ENCODE measurements around the gene HM13.
"Not testable (repeated sequence)": the region's sequence is repeated elsewhere in the genome, so short reads cannot be mapped to it uniquely, and the experiment has no call there.

Gene HM13

GRCh38 chr20:31612271-31612640, 98.0 kb downstream of the HM13 start:
- DNase-seq = not testable (repeated sequence)

GRCh38 chr20:31615416-31615815, 101.2 kb downstream of the HM13 start:
- no peak for DNase-seq

GRCh38 chr20:31617432-31618104, 103.3 kb downstream of the HM13 start:
- DNase-seq = no peak
